GM12864 (cell line): ENCODE data around the gene COL25A1.
"Not testable (repeated sequence)": the region's sequence is repeated elsewhere in the genome, so short reads cannot be mapped to it uniquely, and the experiment has no call there.

Source experiments
- DNase-seq: peaks from one replicate; pipeline ENCODE4 v3.0.0-alpha.2; 2011; ENCODE audit warnings: low read depth
- H3K4me3 ChIP-seq: 2 replicates; pipeline ENCODE4 v1.5.1; 2011; ENCODE audit warnings: mild to moderate bottlenecking, low read depth, low read length, control low read depth
- CTCF ChIP-seq: IDR thresholded peaks from 2 replicates; pipeline ENCODE4 v1.5.1; 2011; ENCODE audit warnings: low read depth, mild to moderate bottlenecking, moderate library complexity, low read length, control low read depth, inconsistent platforms; ENCODE audit errors: missing control alignments

Gene COL25A1

GRCh38 chr4:109027016-109027500 lies 275.4 kb downstream of the COL25A1 start:
- no peak for TF ChIP-seq CTCF

GRCh38 chr4:109026588-109026987 lies 275.9 kb downstream of the COL25A1 start:
- H3K4me3 ChIP-seq = no peak overlapping the region
- no peak for DNase-seq
- no peak for TF ChIP-seq CTCF

More at GRCh38 chr4:109027016-109027500, 275.4 kb downstream of the COL25A1 start:
- no peak for DNase-seq
- no peak overlapping the region for H3K4me3 ChIP-seq

- DNase-seq = no peak
- no peak overlapping the region for H3K4me3 ChIP-seq
- TF ChIP-seq CTCF = no peak
Observed at GRCh38 chr4:109025471-109026076, 276.9 kb downstream of the COL25A1 start.

- TF ChIP-seq CTCF = no peak
- H3K4me3 ChIP-seq = no peak overlapping the region
- no peak for DNase-seq
Observed at GRCh38 chr4:109022961-109023360, 279.5 kb downstream of the COL25A1 start.

GRCh38 chr4:109021630-109022029 lies 280.8 kb downstream of the COL25A1 start:
- H3K4me3 ChIP-seq, DNase-seq: not testable (repeated sequence)

GRCh38 chr4:109020861-109021260 lies 281.6 kb downstream of the COL25A1 start:
- H3K4me3 ChIP-seq = no peak overlapping the region

GRCh38 chr4:109016200-109016599 lies 286.3 kb downstream of the COL25A1 start:
- TF ChIP-seq CTCF = no peak
- no peak for DNase-seq
- no peak overlapping the region for H3K4me3 ChIP-seq

More at GRCh38 chr4:109020861-109021260, 281.6 kb downstream of the COL25A1 start:
- no peak for DNase-seq
- no peak for TF ChIP-seq CTCF
